ENCODE measurements around the gene ITPRID1.
"Not testable (repeated sequence)": the region's sequence is repeated elsewhere in the genome, so short reads cannot be mapped to it uniquely, and the experiment has no call there.

Gene ITPRID1

DNA sequence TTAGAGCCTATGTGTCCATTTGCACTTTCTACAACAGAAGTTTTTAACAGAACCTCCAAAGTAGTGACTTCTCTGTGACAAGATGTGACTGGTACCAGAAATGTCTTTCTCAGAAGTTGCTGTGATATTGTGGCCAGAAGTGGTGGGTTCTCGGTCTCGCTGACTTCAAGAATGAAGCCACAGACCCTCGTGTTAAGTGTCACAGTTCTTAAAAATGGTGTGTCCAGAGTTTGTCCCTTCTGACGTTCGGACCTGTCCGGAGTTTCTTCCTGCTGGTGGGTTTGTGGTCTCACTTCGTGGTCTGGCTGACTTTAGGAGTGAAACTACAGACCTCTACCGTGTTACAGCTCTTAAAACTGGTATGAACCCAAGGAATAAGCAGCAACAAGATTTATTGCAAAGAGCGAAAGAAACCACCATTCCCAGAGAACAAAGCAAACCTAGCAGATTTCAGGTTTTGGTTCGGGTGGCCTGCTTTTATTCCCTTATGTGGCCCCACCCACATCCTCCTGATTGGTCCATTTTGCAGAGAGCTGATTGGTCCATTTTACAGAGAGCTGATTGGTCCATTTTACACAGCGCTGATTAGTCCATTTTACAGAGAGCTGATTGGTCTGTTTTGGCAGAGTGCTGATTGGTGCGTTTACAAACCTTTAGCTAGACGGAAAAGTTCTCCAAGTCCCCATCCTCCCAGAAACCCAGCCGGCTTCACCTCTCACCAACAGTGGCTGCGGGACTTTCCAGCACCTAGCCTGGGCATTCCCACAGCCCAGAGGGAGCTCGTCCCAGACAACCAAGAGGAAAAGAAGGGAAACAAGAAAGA is 3.0 kb downstream of the ITPRID1 start:
- no peak for DNase-seq (ENCODE audit: low spot score)

- no peak for DNase-seq (ENCODE audit: low spot score)
Observed at GRCh38 chr7:31517513-31517912, 3.6 kb downstream of the ITPRID1 start.

DNA sequence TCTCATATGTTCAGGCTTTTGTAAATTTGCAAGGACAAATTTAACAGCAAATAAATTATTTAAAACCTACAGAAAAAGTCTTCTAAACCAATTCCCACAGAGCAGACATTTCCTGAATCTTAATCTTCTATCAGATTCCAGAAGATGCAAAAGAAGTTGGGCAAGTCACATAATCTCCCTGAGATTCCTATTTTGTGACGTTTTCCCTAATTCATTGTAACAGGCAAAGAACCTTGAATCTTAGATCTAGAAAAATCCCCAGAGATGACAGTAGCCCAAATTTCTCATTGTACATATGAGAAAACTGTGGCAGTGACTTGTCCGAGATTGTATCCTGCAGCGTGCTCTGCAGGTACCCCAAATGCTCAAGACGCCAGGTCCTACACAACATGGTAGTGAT is 4.9 kb downstream of the ITPRID1 start:
- no peak for DNase-seq (ENCODE audit: low spot score)

DNA sequence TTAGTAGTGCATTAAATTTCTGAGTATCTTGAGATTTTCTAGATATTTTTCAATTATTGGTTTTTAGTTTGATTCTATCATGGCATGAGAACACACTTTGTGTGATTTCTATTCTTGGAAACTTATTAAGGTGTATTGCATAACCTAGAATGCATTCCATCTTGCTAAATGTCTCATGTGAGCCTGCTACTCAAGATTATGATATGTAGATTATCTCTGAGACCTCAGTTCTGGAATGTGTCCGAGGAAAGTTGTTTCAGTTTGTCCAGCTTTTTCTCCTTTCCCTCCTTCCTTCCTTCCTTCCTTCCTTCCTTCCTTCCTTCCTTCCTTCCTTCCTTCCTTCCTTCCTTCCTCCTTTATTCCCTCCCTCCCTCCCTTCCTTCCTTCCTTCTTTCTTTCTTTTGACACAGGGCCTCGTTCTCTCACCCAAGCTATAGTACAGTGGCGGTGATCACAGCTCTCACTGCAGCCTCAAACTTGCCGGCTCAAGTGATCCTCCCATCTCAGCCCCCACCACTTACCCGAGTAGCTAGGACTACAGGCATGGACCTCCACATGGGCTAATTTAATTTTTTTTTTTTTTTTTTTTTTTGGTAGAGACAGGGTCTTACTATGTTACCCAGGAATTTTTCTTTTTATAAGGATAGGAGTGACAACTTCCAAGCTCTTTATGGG is 7.6 kb downstream of the ITPRID1 start:
- no peak for DNase-seq (ENCODE audit: low spot score)

DNA sequence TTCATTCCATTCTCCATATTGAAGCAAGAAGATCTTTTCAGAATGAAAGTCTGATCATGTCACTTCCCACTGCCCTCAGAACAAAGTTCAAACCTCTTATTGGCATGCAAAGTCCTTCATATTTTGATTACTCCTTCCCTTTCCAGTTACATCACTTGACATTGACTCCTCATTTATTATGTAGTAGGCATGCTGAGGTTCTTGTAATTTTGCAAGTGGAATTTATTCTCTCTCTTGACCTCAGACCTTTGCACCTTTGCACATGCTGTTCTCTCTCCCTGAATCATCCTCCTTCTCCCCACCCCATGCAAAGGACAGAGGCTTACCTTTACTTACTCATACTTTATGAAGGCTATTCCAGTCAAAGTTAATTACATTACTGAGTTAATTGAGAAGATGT is 13.0 kb downstream of the ITPRID1 start:
- no peak for DNase-seq (ENCODE audit: low spot score)

GRCh38 chr7:31529103-31529502 is 15.2 kb downstream of the ITPRID1 start:
- no peak for DNase-seq (ENCODE audit: low spot score)

DNA sequence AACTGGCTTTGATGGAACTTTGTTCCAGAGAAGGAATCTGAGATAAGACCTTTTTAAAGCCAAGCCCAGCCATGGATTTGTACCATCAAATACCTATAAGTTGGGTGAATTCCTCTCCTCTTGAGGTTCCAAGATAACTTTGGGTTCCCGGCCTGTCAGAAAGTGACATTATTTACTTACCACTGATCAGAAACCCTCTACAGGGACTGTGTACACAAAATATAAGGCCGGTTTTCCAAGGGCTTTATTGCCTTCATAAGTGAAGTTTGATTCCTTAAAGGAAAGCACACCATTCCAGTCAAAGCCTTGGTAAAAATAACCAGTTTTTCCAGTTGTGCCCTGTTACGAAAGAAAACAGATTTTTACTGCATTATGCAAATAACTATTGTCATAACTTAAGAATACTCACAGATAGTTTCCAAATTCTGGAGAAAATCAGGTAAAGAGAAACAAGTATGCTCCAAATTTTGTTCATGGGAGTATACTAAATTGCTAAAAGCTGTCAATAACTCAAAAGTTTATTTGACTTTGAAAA is 26.8 kb downstream of the ITPRID1 start:
- not testable (repeated sequence) for DNase-seq (ENCODE audit: low spot score)

DNA sequence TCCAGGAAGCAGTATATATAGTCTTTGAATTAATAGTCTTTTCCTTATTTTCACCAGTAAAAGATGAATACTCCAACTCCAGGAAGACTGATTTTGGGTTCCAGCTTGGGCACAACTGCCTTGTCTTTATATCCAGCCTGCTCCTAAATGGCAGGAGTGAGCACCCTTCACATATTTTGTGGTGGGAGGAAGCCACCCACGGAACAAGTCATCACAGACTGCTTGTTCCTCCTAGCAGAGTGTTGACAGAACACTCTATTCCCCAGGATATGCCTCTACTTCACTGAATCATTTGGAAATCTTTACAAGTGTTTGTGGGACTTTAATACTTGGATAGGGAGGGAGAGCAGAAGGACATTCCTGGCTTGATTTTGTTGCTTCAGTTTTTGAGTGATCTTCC is 31.7 kb downstream of the ITPRID1 start:
- no peak for DNase-seq (ENCODE audit: low spot score)

- DNase-seq (ENCODE audit: low spot score) = no peak
Observed at GRCh38 chr7:31549611-31550010, 35.7 kb downstream of the ITPRID1 start.

DNA sequence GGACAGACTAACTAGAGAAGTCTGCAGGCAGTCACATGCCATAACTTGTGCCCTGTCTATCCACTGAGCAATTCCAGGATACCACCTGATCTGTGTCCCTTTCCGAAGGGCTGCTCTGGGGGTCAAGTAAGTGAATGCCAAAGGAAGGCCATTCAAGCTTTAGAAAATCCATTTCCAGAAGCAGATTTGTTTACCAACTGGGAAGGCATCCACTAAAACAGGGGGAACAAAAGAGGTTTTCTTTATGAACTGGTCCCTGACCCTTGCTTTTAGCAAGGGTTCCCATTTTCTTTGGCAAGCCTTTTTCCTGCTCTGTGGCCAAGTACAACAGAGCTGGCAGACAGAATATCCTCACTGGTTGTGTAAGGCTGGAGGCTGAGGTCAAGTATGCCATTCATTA is 36.5 kb downstream of the ITPRID1 start:
- DNase-seq (ENCODE audit: low spot score) = no peak

DNA sequence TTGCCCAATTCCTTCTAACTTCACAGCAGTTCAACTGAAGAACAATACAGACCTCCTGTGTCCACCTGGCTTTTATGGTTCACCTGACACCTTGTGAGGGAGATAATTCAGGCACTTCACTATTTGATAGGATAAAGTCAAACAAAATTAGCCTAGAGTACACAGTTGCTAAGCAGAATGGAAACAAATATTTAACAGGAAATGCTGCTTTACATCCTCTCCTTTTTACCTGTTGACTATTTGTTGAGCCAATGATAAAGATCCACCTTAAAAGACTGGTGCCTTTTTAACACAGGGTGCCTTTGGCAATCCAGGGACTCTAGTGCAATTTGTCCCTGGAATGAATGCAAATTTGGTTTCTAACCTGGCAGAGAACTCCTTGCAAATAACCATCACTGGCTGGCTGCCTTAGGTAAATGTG is 39.8 kb downstream of the ITPRID1 start:
- no peak for DNase-seq (ENCODE audit: low spot score)

- DNase-seq (ENCODE audit: low spot score) = no peak
Observed at GRCh38 chr7:31562002-31562401, 48.1 kb downstream of the ITPRID1 start.

- DNase-seq (ENCODE audit: low spot score) = no peak
Observed at GRCh38 chr7:31563522-31563921, 49.6 kb downstream of the ITPRID1 start.

DNA sequence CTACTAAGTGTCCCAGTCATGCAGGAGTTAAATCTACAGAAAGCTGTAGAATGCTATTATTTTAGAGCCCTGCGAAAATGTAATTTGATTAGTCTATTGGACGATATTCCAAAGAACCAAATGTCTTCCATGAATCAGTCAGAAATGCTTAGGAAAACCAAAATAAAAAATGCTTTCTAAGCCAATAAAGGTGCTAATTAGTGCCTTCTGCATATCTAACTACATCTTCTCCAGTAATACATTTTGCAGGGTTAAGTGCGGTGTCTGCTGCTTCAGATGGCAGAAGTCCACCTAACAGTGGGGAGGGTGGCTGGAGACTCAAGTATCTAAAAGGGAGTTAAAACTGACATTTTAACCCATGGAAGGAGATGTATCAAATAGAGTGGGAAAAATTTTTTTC is 50.1 kb downstream of the ITPRID1 start:
- DNase-seq (ENCODE audit: low spot score) = no peak

DNA sequence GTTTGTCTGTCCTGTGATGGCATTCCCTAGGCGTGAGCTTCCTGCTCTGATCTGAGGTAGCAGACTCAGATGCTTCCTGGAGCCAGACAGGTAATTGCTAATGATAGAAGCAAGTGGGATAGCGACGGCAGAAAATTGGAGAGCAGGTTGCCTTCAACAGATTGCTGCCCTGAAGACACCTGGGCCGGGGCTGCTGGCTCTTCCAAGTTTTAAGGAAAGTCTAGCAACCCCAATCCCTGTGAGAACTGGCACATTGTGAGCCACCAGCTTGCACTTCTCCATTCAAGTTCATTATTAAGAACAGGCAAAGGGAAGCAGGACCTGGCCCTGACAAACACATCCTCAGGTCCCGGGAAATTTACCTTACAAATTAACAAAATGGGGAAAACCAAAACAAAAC is 50.8 kb downstream of the ITPRID1 start:
- no peak for DNase-seq (ENCODE audit: low spot score)

DNA sequence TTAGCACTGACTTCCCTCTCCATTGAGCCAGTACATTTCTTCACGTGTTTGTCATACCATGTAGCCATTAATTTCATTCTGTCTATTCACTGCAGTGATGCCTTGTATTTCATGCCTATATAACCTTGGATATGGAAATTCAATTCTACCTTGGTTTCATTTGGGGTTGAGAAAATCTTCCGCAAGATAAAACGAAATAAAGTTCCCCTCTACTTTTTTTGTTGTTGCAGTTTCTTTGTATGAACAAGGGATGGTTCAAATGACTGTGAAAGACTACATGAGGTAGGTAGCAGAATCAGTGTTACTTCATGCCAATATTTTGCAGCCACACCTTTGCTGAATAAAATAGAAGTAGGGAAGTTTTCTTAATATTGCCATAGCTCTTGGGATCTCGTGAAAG is 55.6 kb downstream of the ITPRID1 start:
- no peak for DNase-seq (ENCODE audit: low spot score)

DNA sequence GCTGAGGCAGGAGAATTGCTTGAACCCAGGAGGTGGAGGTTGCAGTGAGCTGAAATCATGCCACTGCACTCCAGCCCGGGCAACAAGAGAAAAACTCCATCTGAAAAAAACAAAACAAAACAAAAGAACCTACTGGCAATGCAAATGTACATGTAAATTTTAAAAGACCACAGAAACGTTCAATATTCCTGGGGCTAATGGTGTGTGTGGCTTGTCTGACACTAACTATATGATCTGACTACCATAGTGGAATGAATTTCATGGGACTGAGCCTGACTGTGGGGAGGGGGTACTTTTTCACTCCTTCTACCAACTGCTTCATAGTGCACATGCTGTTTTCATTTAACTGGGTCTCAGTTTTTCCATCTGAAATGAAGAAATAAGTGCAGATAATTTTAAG is 69.6 kb downstream of the ITPRID1 start:
- no peak for DNase-seq (ENCODE audit: low spot score)

- no peak for DNase-seq (ENCODE audit: low spot score)
Observed at GRCh38 chr7:31583942-31584341, 70.1 kb downstream of the ITPRID1 start.

DNA sequence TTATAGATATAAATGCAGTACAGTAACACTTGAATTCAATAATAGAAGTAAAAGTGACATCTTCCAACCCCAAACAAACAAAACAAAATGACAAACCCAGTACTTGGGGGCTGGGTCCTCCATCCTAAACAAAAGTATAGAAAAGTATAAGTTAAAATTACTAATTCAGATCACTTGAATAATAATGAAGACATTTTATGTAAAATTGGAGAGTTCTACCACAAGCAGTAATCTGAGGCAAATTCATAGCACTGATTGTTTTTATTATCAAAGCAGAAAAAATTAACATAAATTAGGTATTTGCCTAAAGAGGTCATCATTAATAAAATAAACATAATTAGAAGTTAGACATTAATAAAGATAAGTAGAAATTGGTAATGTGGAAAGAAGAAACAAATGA is 81.5 kb downstream of the ITPRID1 start:
- no peak for DNase-seq (ENCODE audit: low spot score)

GRCh38 chr7:31602041-31602625 is 88.2 kb downstream of the ITPRID1 start:
- DNase-seq (ENCODE audit: low spot score) = peak; percentile 29

DNA sequence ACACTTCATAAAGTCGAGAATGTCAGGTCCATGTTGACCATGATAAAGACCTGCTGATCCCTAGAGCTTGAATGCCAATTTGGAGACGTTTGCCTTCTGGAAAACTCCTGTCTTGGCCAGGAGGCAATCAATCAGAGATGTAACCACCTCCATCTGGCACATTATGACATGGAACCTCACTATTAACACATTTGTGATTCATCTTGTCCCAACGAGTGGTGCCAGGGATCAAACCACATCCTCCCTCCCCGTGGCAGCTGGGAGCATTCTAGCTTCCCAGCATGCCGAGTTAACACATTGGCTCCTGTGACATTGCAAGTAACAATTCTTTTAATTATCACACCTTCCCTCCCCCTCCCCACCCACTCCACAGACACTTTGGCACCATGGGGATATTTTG is 89.2 kb downstream of the ITPRID1 start:
- DNase-seq (ENCODE audit: low spot score) = peak; percentile 76

DNA sequence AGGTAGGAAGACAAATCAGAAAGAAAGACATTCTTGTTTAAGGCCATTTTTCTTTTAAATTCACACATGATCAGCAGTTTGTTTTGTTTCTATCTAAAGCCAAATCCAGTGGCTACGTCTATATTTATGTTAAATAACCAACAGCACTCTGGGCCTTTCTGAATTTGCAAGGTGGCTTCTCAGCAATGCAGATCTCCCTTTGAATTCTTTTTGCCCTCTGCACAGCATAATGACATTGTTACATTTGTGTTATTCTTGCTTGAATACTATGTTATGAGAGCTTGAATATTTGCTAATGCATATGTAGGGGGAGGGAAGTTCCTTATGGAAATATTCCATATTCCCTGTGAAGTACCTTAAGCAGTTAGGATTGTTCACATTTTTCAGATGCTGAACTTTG is 99.7 kb downstream of the ITPRID1 start:
- DNase-seq (ENCODE audit: low spot score) = no peak

DNA sequence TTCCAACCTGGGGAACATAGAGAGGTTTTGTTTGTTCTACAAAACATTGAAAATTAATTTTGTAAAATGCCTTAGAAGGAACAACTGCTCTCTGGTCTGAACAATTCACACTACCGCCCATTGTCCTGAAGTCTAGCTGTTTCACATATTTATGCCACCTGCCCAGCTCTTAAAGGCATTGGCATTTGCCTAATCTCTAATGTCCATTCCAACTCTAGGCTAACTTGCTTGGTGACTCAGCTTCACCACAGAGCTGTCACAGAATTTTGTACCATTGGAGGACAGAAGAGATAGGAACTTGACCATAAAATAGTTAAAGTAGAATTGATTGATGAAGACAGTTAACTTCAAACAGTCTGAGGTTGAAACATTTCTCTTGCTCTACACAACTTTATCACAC is 119.6 kb downstream of the ITPRID1 start:
- no peak for DNase-seq (ENCODE audit: low spot score)
